ENCODE data around the gene FAM168B.

FAM168B gene

GRCh38 chr2:131026919-131027318 is 66.3 kb downstream of the FAM168B start:
- Histone ChIP-seq H3K27ac (no peak overlapping the region), H3K4me3 (no peak overlapping the region)
- no peak for DNase-seq (ENCODE audit: low spot score)
- TF ChIP-seq, protein P1, sequence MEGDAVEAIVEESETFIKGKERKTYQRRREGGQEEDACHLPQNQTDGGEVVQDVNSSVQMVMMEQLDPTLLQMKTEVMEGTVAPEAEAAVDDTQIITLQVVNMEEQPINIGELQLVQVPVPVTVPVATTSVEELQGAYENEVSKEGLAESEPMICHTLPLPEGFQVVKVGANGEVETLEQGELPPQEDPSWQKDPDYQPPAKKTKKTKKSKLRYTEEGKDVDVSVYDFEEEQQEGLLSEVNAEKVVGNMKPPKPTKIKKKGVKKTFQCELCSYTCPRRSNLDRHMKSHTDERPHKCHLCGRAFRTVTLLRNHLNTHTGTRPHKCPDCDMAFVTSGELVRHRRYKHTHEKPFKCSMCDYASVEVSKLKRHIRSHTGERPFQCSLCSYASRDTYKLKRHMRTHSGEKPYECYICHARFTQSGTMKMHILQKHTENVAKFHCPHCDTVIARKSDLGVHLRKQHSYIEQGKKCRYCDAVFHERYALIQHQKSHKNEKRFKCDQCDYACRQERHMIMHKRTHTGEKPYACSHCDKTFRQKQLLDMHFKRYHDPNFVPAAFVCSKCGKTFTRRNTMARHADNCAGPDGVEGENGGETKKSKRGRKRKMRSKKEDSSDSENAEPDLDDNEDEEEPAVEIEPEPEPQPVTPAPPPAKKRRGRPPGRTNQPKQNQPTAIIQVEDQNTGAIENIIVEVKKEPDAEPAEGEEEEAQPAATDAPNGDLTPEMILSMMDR (IDR thresholded peaks at IDR 0.05): no peak

DNA sequence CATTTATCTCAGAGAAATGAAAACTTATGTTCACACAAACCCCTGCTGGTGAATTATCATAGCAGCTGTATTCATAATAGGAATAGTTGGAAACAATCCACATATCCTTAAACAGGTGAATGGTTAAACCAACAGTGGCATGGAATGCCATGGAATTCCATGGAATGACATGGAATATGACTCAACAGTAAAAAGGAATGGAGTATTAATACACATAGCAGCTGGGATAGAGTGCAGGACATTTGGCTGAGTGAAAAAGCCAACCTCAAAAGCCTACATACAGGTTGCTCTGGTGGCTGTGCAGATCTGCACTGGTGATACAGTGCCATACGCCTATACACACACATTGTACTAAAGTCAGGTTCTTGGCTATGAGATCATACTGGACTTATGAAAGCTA is 69.5 kb downstream of the FAM168B start:
- H3K4me3 ChIP-seq: no peak overlapping the region
- TF ChIP-seq, protein P1 (IDR thresholded peaks at IDR 0.05): no peak
- no peak overlapping the region for H3K27ac ChIP-seq
- no peak for DNase-seq (ENCODE audit: low spot score)

GRCh38 chr2:131022731-131023130 is 70.5 kb downstream of the FAM168B start:
- Histone ChIP-seq H3K4me3 (no peak overlapping the region), H3K27ac (no peak overlapping the region)
- TF ChIP-seq, protein P1 (IDR thresholded peaks at IDR 0.05): no peak
- no peak for DNase-seq (ENCODE audit: low spot score)

- Histone ChIP-seq H3K4me3 (no peak overlapping the region), H3K27ac (no peak overlapping the region)
- TF ChIP-seq, protein P1 (IDR thresholded peaks at IDR 0.05): no peak
- DNase-seq (ENCODE audit: low spot score): no peak
These were observed 76.2 kb downstream of the FAM168B start for GRCh38 chr2:131016826-131017741.

GRCh38 chr2:131015764-131016163 is 77.5 kb downstream of the FAM168B start:
- no peak overlapping the region for H3K4me3 ChIP-seq
- no peak for DNase-seq (ENCODE audit: low spot score)
- H3K27ac ChIP-seq: no peak overlapping the region
- TF ChIP-seq, protein P1 (IDR thresholded peaks at IDR 0.05): no peak

DNA sequence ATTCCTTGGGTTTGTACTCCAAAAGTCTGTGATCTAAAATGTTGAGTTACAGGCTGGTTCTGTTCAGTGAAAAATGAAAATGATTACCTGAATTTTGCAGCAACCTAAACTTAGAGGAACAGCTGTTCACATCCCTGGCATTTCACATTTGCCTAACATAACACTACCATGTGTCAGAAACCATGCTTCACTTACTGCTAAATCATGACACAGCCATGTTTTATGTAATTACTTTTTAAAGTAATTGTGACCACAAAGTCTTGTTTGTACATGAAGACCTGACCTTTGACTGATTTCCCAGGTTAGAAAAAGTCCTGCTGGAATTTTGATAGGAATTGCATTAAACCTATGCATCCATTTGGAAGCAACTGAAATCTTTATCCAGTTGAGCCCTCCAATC is 79.1 kb downstream of the FAM168B start:
- H3K4me3 ChIP-seq: no peak overlapping the region
- TF ChIP-seq, protein P1 (IDR thresholded peaks at IDR 0.05): no peak
- H3K27ac ChIP-seq: no peak overlapping the region
- DNase-seq (ENCODE audit: low spot score): no peak

DNA sequence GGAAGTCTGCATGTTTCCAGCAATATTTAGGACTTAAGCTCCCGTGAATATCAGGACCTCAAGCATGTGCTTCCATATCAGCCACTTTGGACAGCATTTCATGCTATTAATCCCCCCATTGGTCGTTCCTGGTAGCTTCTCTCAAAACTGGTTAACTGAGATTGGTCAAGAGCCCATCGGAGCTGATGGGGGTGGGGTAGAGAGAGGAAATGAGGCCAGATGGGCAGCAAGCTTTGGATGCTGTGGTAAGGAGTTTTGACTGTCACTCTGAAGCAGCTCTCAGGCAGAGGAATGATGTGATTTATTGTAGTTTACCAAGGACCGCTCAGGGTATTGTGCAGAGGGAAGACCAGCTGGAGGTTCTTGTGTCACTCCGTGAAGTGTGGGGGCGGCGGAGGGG is 81.8 kb downstream of the FAM168B start:
- Histone ChIP-seq H3K4me3 (no peak overlapping the region), H3K27ac (no peak overlapping the region)
- TF ChIP-seq, protein P1 (IDR thresholded peaks at IDR 0.05): no peak
- no peak for DNase-seq (ENCODE audit: low spot score)

All from coronary artery (tissue), 2 donors.